ENCODE measurements around the gene MRPL46. TPM values are rescaled to one million over a fixed set of nuclear protein-coding genes. Genes with fewer than 3 reads are reported as not detected.

The MRPL46 gene
- total and polyA plus RNA-seq, 2 of the 8 experiments (the other 6 are each of a cell fraction or from before 2014, with no cell fraction given) = 17.2 to 24.5 TPM

GRCh38 chr15:88472225-88472624 is 5.0 kb upstream of the MRPL46 start:
- Histone ChIP-seq H2BK20ac (ENCODE audit: low read length) (no peak overlapping the region), H2AK5ac (ENCODE audit: low read depth, low read length) (no peak overlapping the region), H3K27ac (ENCODE audit: low read depth, low read length) (no peak overlapping the region), H2BK15ac (ENCODE audit: low read length) (no peak overlapping the region), H3K4me3 (ENCODE audit: extremely low read depth in 1 of 4, insufficient read depth in 2 of 4, low read depth in 3 of 4, low read length in 4 of 4) (no peak overlapping the region), H2BK120ac (replicated peaks; ENCODE audit: low read depth, low read length) (no peak overlapping the region), H3K27me3 (replicated peaks in 1 of 4; ENCODE audit: control insufficient read depth in 3 of 4, extremely low read depth in 1 of 4, insufficient read depth in 3 of 4, low read length in 3 of 4) (no peaks in the 10 kb centered on the region), H3K4ac (replicated peaks; ENCODE audit: insufficient read length, low read depth, low read length) (no peak overlapping the region), H3K56ac (replicated peaks; ENCODE audit: insufficient read length, low read depth, low read length) (no peak overlapping the region), H3K4me2 (ENCODE audit: insufficient read depth in 1 of 2, low read depth in 2 of 2, low read length in 2 of 2) (no peak overlapping the region), H3K4me1 (replicated peaks in 1 of 4; ENCODE audit: control insufficient read depth in 3 of 4, insufficient read depth in 4 of 4, low read length in 3 of 4) (no peaks in the 10 kb centered on the region; a peak in 1 of 7 replicates), H4K20me1 (replicated peaks in 1 of 2; ENCODE audit: control insufficient read depth in 1 of 2, insufficient read depth in 2 of 2, low read length in 2 of 2) (peaks cover 2 to 8% of the 10 kb centered on the region in 2 experiments), H3K23ac (ENCODE audit: insufficient read length) (no peak overlapping the region), H4K5ac (ENCODE audit: insufficient read length, low read depth, low read length) (no peak overlapping the region), H3K79me1 (ENCODE audit: low read depth, low read length) (no peaks in the 10 kb centered on the region), H2AFZ (ENCODE audit: low read length) (no peak overlapping the region), H3K9me3 (ENCODE audit: insufficient read depth in 2 of 2, low read depth in 1 of 2, low read length in 1 of 2) (no peaks in the 10 kb centered on the region), H4K8ac (ENCODE audit: extremely low read depth, insufficient read depth, low read length) (no peak overlapping the region), H3K18ac (ENCODE audit: extremely low read depth, low read length) (no peak overlapping the region), H2BK12ac (ENCODE audit: low read depth, low read length) (no peak overlapping the region), H3K79me2 (ENCODE audit: control insufficient read depth in 1 of 2, insufficient read depth in 2 of 2, low read length in 2 of 2) (peaks cover 0 to 7% of the 10 kb centered on the region in 2 experiments; a peak in 1 of 4 replicates), H2BK5ac (ENCODE audit: low read depth, low read length) (no peak overlapping the region), H4K91ac (replicated peaks; ENCODE audit: insufficient read length, low read length) (no peak overlapping the region), H3K9ac (replicated peaks in 1 of 4; ENCODE audit: extremely low read depth in 1 of 4, low read depth in 3 of 4, low read length in 3 of 4) (no peak overlapping the region), H3K23me2 (ENCODE audit: low read depth, low read length) (peaks cover 2% of the 10 kb centered on the region; the same call in 1 of the 2 replicates), H3K36me3 (ENCODE audit: control insufficient read depth in 2 of 4, insufficient read depth in 4 of 4, low read length in 3 of 4) (peaks cover 0 to 13% (median 12%) of the 10 kb centered on the region in 4 experiments; a peak in 6 of 8 replicates), H3K14ac (ENCODE audit: insufficient read length) (no peak overlapping the region)
- 87% methylated on average over 4 of the region's 4 CpGs; no CpG with 5 or more reads in 1 of the 2 experiments for WGBS, 2 experiments (ENCODE audit: extremely low coverage in 1 of 2, insufficient coverage in 1 of 2, insufficient read length in 1 of 2, insufficient replicate concordance in 2 of 2, low coverage in 1 of 2, low lambda C conversion rate in 2 of 2, missing lambda C conversion rate in 1 of 2)
- ChIA-PET CTCF (ENCODE audit: partially characterized antibody) (interaction anchor here (1.9 to 3.4 kb wide), 3 partner anchors 7 to 17 kb away, joined by 7 to 14 read pairs (median 13); no protein-coding TSS in a partner anchor), POLR2A (ENCODE audit: partially characterized antibody) (no interaction called here)
- DNase-seq (ENCODE audit: low read depth in 1 of 2, low spot score in 2 of 2) (no peak), FAIRE-seq (no peak)
- TF ChIP-seq CBX8 (IDR thresholded peaks at IDR 0.05; ENCODE audit: borderline replicate concordance, low read depth, low read length) (no peak), YY1 (IDR thresholded peaks at IDR 0.05; ENCODE audit: low read depth, low read length) (no peak), TBP (IDR thresholded peaks at IDR 0.05; ENCODE audit: low read depth, low read length) (no peak), E2F6 (IDR thresholded peaks at IDR 0.05) (no peak), CHD1 (IDR thresholded peaks at IDR 0.05; ENCODE audit: low read depth, low read length) (no peak), SP1 (IDR thresholded peaks at IDR 0.05; ENCODE audit: low read depth, low read length) (no peak), POLR2AphosphoS5 (IDR thresholded peaks at IDR 0.05; ENCODE audit: low read depth, low read length) (no peak), FOSL1 (IDR thresholded peaks at IDR 0.05; ENCODE audit: insufficient read depth, low read depth, low read length) (no peak), MAX (IDR thresholded peaks at IDR 0.05) (no peak), ATF3 (IDR thresholded peaks at IDR 0.05; ENCODE audit: insufficient read depth, low read depth, low read length) (no peak), PHF8 (conservative IDR thresholded peaks at IDR 0.05; ENCODE audit: low read depth, low read length) (no peak)

Measured in H1 (cell line).